SK-N-SH (cell line): ENCODE results near the gene SLC25A30.

Source experiments
- EP300 ChIP-seq, 2 experiments: IDR thresholded peaks; 2 replicates each; pipeline versions ENCODE4 v1.4.0 to v1.6.1; 2012; ENCODE audit warnings: borderline replicate concordance in 1 of 2, low read depth in 1 of 2, low read length in 1 of 2
- GATA2 ChIP-seq: sonication (generic); formaldehyde crosslinking; IDR thresholded peaks from 2 replicates; pipeline ENCODE4 v1.5.0; 2020; ENCODE audit warnings: mild to moderate bottlenecking, missing genetic modification reagents
- JUND ChIP-seq: IDR thresholded peaks from 2 replicates; pipeline ENCODE4 v1.4.0; 2012
- MAX ChIP-seq: IDR thresholded peaks from 2 replicates; pipeline ENCODE4 v1.4.0; 2012; ENCODE audit warnings: low read depth
- NFIC ChIP-seq: IDR thresholded peaks from 2 replicates; pipeline ENCODE4 v1.4.0; 2012; ENCODE audit warnings: borderline replicate concordance
- POLR2AphosphoS5 ChIP-seq: IDR thresholded peaks from 2 replicates; pipeline ENCODE4 v1.6.1; 2012; ENCODE audit warnings: low read depth, low read length
- REST ChIP-seq: IDR thresholded peaks from 2 replicates; pipeline ENCODE4 v1.6.1; 2012; ENCODE audit warnings: mild to moderate bottlenecking, low read depth, low read length, moderate library complexity
- SIN3A ChIP-seq: IDR thresholded peaks from 2 replicates; pipeline ENCODE4 v1.6.1; 2012; ENCODE audit warnings: low read depth, mild to moderate bottlenecking, low read length, moderate library complexity, borderline replicate concordance
- TCF12 ChIP-seq: IDR thresholded peaks from 2 replicates; pipeline ENCODE4 v1.4.0; 2012
- TEAD4 ChIP-seq: IDR thresholded peaks from 2 replicates; pipeline ENCODE4 v1.4.0; 2012; ENCODE audit warnings: mild to moderate bottlenecking, borderline replicate concordance; ENCODE audit not compliant: insufficient read depth
- USF1 ChIP-seq: IDR thresholded peaks from 2 replicates; pipeline ENCODE4 v1.4.0; 2012; ENCODE audit warnings: low read depth, borderline replicate concordance
- USF2 ChIP-seq: fragments of 150-350 bp; IDR thresholded peaks from 2 replicates; pipeline ENCODE4 v1.6.1; 2017; ENCODE audit warnings: antibody characterized with exemption, low read length, low read depth, borderline replicate concordance
- TF ChIP-seq, protein P1 (sequence below): fragments of 200-600 bp; sonication (generic); IDR thresholded peaks from 2 replicates; pipeline ENCODE4 v1.6.1; 2017; ENCODE audit warnings: antibody characterized with exemption, mild to moderate bottlenecking, moderate library complexity

- TF ChIP-seq, protein P1, sequence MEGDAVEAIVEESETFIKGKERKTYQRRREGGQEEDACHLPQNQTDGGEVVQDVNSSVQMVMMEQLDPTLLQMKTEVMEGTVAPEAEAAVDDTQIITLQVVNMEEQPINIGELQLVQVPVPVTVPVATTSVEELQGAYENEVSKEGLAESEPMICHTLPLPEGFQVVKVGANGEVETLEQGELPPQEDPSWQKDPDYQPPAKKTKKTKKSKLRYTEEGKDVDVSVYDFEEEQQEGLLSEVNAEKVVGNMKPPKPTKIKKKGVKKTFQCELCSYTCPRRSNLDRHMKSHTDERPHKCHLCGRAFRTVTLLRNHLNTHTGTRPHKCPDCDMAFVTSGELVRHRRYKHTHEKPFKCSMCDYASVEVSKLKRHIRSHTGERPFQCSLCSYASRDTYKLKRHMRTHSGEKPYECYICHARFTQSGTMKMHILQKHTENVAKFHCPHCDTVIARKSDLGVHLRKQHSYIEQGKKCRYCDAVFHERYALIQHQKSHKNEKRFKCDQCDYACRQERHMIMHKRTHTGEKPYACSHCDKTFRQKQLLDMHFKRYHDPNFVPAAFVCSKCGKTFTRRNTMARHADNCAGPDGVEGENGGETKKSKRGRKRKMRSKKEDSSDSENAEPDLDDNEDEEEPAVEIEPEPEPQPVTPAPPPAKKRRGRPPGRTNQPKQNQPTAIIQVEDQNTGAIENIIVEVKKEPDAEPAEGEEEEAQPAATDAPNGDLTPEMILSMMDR, result peak; percentile 79
- TF ChIP-seq MAX, result no peak
- TF ChIP-seq SIN3A, result no peak
- no peak for TF ChIP-seq TCF12
- no peak for TF ChIP-seq EP300 (IDR thresholded peaks at IDR 0.05; ENCODE audit: borderline replicate concordance in 1 of 2, low read depth in 1 of 2, low read length in 1 of 2)
- TF ChIP-seq JUND, result no peak
- TF ChIP-seq POLR2AphosphoS5, result no peak
- TF ChIP-seq USF1, result no peak
- no peak for TF ChIP-seq GATA2 (CRISPR knock-in tag)
- no peak for TF ChIP-seq TEAD4
- TF ChIP-seq REST, result no peak
- no peak for TF ChIP-seq NFIC
- no peak for TF ChIP-seq USF2
Measured at GRCh38 chr13:45393941-45394570, 24.1 kb downstream of the SLC25A30 start.
